Uterus (tissue), 2 donors: ENCODE measurements around the gene POC1B.

Source experiments
- CTCF ChIP-seq, 4 experiments: fragments of 200-600 bp in 2 of 4; fragments of 450-650 bp in 2 of 4; sonication (generic) in 2 of 4; IDR thresholded peaks; one replicate each; pipeline ENCODE4 v1.5.1; 2016 to 2019; ENCODE audit warnings: antibody characterized with exemption in 4 of 4, mild to moderate bottlenecking in 2 of 4, moderate library complexity in 1 of 4
- POLR2A ChIP-seq, 2 donors: fragments of 450-650 bp; IDR thresholded peaks; one replicate each; pipeline ENCODE4 v1.6.1; 2016; ENCODE audit warnings: antibody characterized with exemption in 2 of 2, mild to moderate bottlenecking in 1 of 2, moderate library complexity in 1 of 2

- TF ChIP-seq CTCF (IDR thresholded peaks at IDR 0.05) (no peak), POLR2A (IDR thresholded peaks at IDR 0.05) (no peak)
Observed at GRCh38 chr12:89456565-89456964, 69.3 kb downstream of the POC1B start.
